Panc1 (cell line): ENCODE data around the gene KCNMA1. TPM values are rescaled to one million over a fixed set of nuclear protein-coding genes. Genes with fewer than 3 reads are reported as not detected.

Experiments used
- ATAC-seq: fragments of 200-7000 bp; cut with Tn5 transposase; 2 replicates; pipeline ENCODE4 v1.9.1; 2020; ENCODE audit warnings: mild to moderate bottlenecking, moderate library complexity
- BruUV-seq: library from RNA; stranded (reverse); fragments of 400-500 nt; replicated peaks from 2 replicates; lab custom pipeline; 2021; lab: Mats Ljungman, UMichigan
- CTCF ChIA-PET: fragments of 300-600 bp; sonication (Branson Sonifier 250); formaldehyde crosslinking; loops from one replicate; lab custom pipeline; 2022; ENCODE audit warnings: antibody characterized with exemption; lab: Charles Lee
- POLR2A ChIA-PET: fragments of 300-600 bp; sonication (Branson Sonifier 250); formaldehyde crosslinking; loops from one replicate; lab custom pipeline; 2022; ENCODE audit warnings: antibody characterized with exemption; lab: Charles Lee
- DNase-seq: peaks from one replicate; pipeline ENCODE4 v3.0.0-alpha.2; 2010; ENCODE audit warnings: low read depth, low spot score
- H3K27ac ChIP-seq: 2 replicates; pipeline ENCODE4 v1.5.1; 2011; ENCODE audit warnings: mild to moderate bottlenecking, low read length, inconsistent platforms
- H3K27me3 ChIP-seq: fragments of 200-500 bp; sonication (Bioruptor generic); 2 replicates; pipeline ENCODE4 v1.6.0; 2014; ENCODE audit warnings: low read length, inconsistent platforms; ENCODE audit not compliant: control insufficient read depth, insufficient read depth
- H3K36me3 ChIP-seq: fragments of 200-500 bp; sonication (Bioruptor generic); 2 replicates; pipeline ENCODE4 v1.5.1; 2014; ENCODE audit warnings: inconsistent platforms, mild to moderate bottlenecking, low read length, moderate library complexity; ENCODE audit not compliant: control insufficient read depth, insufficient read depth
- H3K4me1 ChIP-seq: 2 replicates; pipeline ENCODE4 v1.5.1; 2011; ENCODE audit warnings: inconsistent platforms, mild to moderate bottlenecking, low read length, moderate library complexity; ENCODE audit not compliant: control insufficient read depth, insufficient read depth
- H3K4me3 ChIP-seq, 2 experiments: 2 replicates each; pipeline ENCODE4 v1.5.1; 2011 to 2012; ENCODE audit warnings: low read depth in 2 of 2, low read length in 2 of 2, mild to moderate bottlenecking in 2 of 2, inconsistent platforms in 1 of 2, moderate library complexity in 1 of 2
- H3K9me3 ChIP-seq: fragments of 200-500 bp; sonication (Bioruptor generic); 2 replicates; pipeline ENCODE4 v1.5.1; 2014; ENCODE audit warnings: low read depth, mild to moderate bottlenecking, inconsistent platforms, low read length, moderate library complexity; ENCODE audit not compliant: control insufficient read depth, insufficient read depth
- POLR2AphosphoS5 ChIP-seq: IDR thresholded peaks from 2 replicates; pipeline ENCODE4 v1.6.1; 2012; ENCODE audit warnings: mild to moderate bottlenecking, low read depth, low read length, moderate library complexity
- SIN3A ChIP-seq: IDR thresholded peaks from 2 replicates; pipeline ENCODE4 v1.6.1; 2012; ENCODE audit warnings: low read depth, mild to moderate bottlenecking, low read length, moderate library complexity, borderline replicate concordance; ENCODE audit not compliant: insufficient read depth
- TCF7L2 ChIP-seq: IDR thresholded peaks from 2 replicates; pipeline ENCODE4 v1.6.1; 2011; ENCODE audit warnings: mild to moderate bottlenecking, low read depth, low read length, inconsistent platforms
- in situ Hi-C: cut with HindIII; loops from 2 replicates; pipeline ENCODE4 v1.10.0; 2016; ENCODE audit warnings: low sequenced_read_pairs, low pct_unique_long_range_greater_than_20kb
- intact Hi-C: fragments of 100-400 bp; cut with micrococcal nuclease; formaldehyde crosslinking; loops from one replicate; pipeline ENCODE4 v1.10.0; 2022; ENCODE audit not compliant: unreplicated experiment
- total RNA-seq: library from RNA; stranded (reverse); gene quantifications from one replicate; pipeline ENCODE4 v1.2.1, GENCODE V29; 2021; ENCODE audit not compliant: unreplicated experiment
- TF ChIP-seq, protein P1 (sequence below): fragments of 450-650 bp; IDR thresholded peaks from 2 replicates; pipeline ENCODE4 v1.5.1; 2017; ENCODE audit warnings: mild to moderate bottlenecking
- TF ChIP-seq, protein P2 (sequence below), 2 experiments: IDR thresholded peaks; 2 replicates each; pipeline ENCODE4 v1.6.1; 2011 to 2012; ENCODE audit warnings: low read depth in 2 of 2, control low read depth in 1 of 2, low read length in 1 of 2, mild to moderate bottlenecking in 1 of 2, moderate library complexity in 1 of 2; ENCODE audit not compliant: insufficient read depth in 1 of 2

Gene KCNMA1
- total RNA-seq, 1 experiment from 2014 or later: 91.9 TPM

DNA sequence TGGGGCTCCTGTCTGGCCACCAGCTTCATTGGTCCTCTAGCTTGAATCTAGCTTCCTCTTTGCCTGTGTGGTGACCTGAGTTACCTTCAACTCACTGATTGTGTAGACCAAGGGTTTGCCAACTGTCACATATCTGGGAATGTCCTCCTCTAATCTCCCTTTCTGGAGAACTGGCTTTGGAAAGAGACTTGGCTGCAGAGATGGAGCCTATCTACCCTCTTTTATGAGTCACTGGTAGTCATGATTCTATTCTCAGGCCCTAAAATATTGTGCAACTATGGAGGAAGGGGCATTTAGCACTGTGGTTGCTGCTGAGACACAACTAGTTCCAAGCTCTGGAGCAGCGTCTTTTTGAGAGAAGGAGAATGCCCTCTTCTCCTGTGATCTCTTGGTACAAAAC is 691.3 kb downstream of the KCNMA1 start:
- POLR2A ChIA-PET: no interaction called here
- H3K27me3 ChIP-seq: no peaks in the 10 kb centered on the region
- no peak for ATAC-seq
- TF ChIP-seq POLR2AphosphoS5 (no peak), TCF7L2 (no peak), SIN3A (no peak)
- TF ChIP-seq, protein P1, sequence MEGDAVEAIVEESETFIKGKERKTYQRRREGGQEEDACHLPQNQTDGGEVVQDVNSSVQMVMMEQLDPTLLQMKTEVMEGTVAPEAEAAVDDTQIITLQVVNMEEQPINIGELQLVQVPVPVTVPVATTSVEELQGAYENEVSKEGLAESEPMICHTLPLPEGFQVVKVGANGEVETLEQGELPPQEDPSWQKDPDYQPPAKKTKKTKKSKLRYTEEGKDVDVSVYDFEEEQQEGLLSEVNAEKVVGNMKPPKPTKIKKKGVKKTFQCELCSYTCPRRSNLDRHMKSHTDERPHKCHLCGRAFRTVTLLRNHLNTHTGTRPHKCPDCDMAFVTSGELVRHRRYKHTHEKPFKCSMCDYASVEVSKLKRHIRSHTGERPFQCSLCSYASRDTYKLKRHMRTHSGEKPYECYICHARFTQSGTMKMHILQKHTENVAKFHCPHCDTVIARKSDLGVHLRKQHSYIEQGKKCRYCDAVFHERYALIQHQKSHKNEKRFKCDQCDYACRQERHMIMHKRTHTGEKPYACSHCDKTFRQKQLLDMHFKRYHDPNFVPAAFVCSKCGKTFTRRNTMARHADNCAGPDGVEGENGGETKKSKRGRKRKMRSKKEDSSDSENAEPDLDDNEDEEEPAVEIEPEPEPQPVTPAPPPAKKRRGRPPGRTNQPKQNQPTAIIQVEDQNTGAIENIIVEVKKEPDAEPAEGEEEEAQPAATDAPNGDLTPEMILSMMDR: no peak
- TF ChIP-seq, protein P2, sequence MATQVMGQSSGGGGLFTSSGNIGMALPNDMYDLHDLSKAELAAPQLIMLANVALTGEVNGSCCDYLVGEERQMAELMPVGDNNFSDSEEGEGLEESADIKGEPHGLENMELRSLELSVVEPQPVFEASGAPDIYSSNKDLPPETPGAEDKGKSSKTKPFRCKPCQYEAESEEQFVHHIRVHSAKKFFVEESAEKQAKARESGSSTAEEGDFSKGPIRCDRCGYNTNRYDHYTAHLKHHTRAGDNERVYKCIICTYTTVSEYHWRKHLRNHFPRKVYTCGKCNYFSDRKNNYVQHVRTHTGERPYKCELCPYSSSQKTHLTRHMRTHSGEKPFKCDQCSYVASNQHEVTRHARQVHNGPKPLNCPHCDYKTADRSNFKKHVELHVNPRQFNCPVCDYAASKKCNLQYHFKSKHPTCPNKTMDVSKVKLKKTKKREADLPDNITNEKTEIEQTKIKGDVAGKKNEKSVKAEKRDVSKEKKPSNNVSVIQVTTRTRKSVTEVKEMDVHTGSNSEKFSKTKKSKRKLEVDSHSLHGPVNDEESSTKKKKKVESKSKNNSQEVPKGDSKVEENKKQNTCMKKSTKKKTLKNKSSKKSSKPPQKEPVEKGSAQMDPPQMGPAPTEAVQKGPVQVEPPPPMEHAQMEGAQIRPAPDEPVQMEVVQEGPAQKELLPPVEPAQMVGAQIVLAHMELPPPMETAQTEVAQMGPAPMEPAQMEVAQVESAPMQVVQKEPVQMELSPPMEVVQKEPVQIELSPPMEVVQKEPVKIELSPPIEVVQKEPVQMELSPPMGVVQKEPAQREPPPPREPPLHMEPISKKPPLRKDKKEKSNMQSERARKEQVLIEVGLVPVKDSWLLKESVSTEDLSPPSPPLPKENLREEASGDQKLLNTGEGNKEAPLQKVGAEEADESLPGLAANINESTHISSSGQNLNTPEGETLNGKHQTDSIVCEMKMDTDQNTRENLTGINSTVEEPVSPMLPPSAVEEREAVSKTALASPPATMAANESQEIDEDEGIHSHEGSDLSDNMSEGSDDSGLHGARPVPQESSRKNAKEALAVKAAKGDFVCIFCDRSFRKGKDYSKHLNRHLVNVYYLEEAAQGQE (IDR thresholded peaks at IDR 0.05; ENCODE audit: insufficient read depth in 1 of 2, low read depth in 2 of 2, low read length in 1 of 2): no peak
- CTCF ChIA-PET: no interaction called here
- H3K27ac ChIP-seq: no peak overlapping the region
- DNase-seq: no peak
- BruUV-seq: no TSS peak
- in situ Hi-C loops: no loop called here
- intact Hi-C loops: no loop called here
- peaks cover 3% of the 10 kb centered on the region; the same call in 1 of the 2 replicates for H3K36me3 ChIP-seq
- H3K4me3 ChIP-seq: no peak overlapping the region
- H3K9me3 ChIP-seq: no peaks in the 10 kb centered on the region
- H3K4me1 ChIP-seq: no peaks in the 10 kb centered on the region

DNA sequence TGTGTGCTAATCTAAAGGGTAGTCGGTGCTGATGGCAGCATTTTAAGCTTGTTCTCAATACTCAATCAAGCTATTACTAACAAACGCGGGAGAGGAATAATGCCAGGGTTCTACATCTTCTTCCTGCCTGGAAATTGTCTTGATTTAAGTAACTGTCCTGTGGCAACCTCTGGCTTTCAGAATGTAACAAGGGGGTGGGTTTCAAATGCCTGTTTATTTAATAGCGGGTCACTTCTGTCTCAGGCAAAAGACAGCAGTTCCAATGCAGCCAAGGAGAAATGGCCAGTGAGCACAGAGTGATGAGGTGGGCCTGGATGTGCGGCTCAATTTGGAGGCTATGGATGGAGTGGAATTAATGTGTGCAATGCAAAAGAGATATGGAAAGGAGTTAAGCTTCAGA is 692.4 kb downstream of the KCNMA1 start:
- TF ChIP-seq, protein P2 (IDR thresholded peaks at IDR 0.05; ENCODE audit: insufficient read depth in 1 of 2, low read depth in 2 of 2, low read length in 1 of 2): no peak
- TF ChIP-seq POLR2AphosphoS5 (no peak), SIN3A (no peak), TCF7L2 (no peak)
- TF ChIP-seq, protein P1: no peak
- POLR2A ChIA-PET: no interaction called here
- peaks cover 3% of the 10 kb centered on the region; the same call in 1 of the 2 replicates for H3K36me3 ChIP-seq
- no peaks in the 10 kb centered on the region for H3K27me3 ChIP-seq
- no peak overlapping the region for H3K4me3 ChIP-seq
- no TSS peak for BruUV-seq
- in situ Hi-C loops (no loop called here), intact Hi-C loops (no loop called here)
- ATAC-seq (no peak), DNase-seq (no peak)
- H3K4me1 ChIP-seq: no peaks in the 10 kb centered on the region
- no peak overlapping the region for H3K27ac ChIP-seq
- no peaks in the 10 kb centered on the region for H3K9me3 ChIP-seq
- CTCF ChIA-PET: interaction anchor here (0.7 kb wide), 1 partner anchor 732 kb away, joined by 4 read pairs; no protein-coding TSS in a partner anchor
